ENCODE results near the gene SEMA3A. TPM values are rescaled to one million over a fixed set of nuclear protein-coding genes. Genes with fewer than 3 reads are reported as not detected.

SEMA3A gene
- total and polyA plus RNA-seq, 2 experiments from 2014 or later, result 19.8 to 46.4 TPM

DNA sequence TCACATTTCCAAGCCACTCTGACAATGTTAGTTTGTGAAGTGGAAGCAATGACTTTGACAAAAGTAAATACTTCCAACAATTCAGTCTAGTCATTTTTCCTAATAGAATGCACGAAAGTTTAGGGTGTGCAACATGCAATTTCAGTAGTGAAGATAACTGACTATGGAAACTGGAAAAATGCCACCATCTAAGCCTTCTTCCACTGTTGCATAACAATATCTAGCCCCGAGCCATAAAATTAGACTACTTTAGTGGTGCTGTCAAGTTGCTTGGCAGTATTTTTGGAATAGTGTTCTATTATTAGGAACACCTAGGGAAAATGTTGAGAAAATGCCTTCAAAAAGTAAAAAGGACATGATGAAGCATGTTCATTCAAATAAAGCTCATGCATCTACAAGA is 17.9 kb downstream of the SEMA3A start:
- Mint-ChIP-seq H3K4me1 (no peaks in the 10 kb centered on the region; the same call in 2 of the 3 replicates), H3K9me3 (peaks cover 22% of the 10 kb centered on the region), H3K36me3 (ENCODE audit: low read depth) (peaks cover 40% of the 10 kb centered on the region), H3K27me3 (ENCODE audit: insufficient read depth, low read depth, poor library complexity) (peaks cover 2% of the 10 kb centered on the region), H3K27ac (no peak overlapping the region), H3K4me3 (no peak overlapping the region)
- no peaks in the 10 kb centered on the region for H4K20me1 ChIP-seq (replicated peaks; ENCODE audit: insufficient read depth)
- no peaks in the 10 kb centered on the region for H3K27me3 ChIP-seq (ENCODE audit: insufficient read depth)
- no peak overlapping the region for H2AFZ ChIP-seq
- H3K27ac ChIP-seq (ENCODE audit: low read depth), result no peak overlapping the region
- no peaks in the 10 kb centered on the region for H3K9me2 ChIP-seq (ENCODE audit: insufficient read depth)
- peaks cover 17% of the 10 kb centered on the region; the same call in 1 of the 2 replicates for H3K36me3 ChIP-seq (ENCODE audit: insufficient read depth)
- no peak overlapping the region for H3K4me2 ChIP-seq
- peaks cover 14% of the 10 kb centered on the region for H3K4me1 ChIP-seq (ENCODE audit: insufficient read depth)
- no peaks in the 10 kb centered on the region for H3F3A ChIP-seq (replicated peaks; ENCODE audit: low read depth)
- ATAC-seq, result no peak
- no peak overlapping the region for H3K4me3 ChIP-seq
- TF ChIP-seq EZH2phosphoT487 (IDR thresholded peaks at IDR 0.05; ENCODE audit: unreplicated experiment) (no peak), NANOG (IDR thresholded peaks at IDR 0.05; ENCODE audit: borderline replicate concordance) (no peak), STAT1 (IDR thresholded peaks at IDR 0.05; ENCODE audit: unreplicated experiment) (no peak), POLR2AphosphoS5 (IDR thresholded peaks at IDR 0.05; ENCODE audit: low read depth) (no peak), CTCF (conservative IDR thresholded peaks at IDR 0.05; ENCODE audit: low read depth in 2 of 2) (no peak), ZNF331 (CRISPR knock-in tag; IDR thresholded peaks at IDR 0.05; ENCODE audit: low read depth) (no peak), ZNF114 (CRISPR knock-in tag; IDR thresholded peaks at IDR 0.05) (no peak), EZH2 (IDR thresholded peaks at IDR 0.05; ENCODE audit: low read depth, unreplicated experiment) (no peak), CREB1 (CRISPR knock-in tag; IDR thresholded peaks at IDR 0.05; ENCODE audit: low read depth) (no peak), ETS1 (IDR thresholded peaks at IDR 0.05) (no peak), JUNB (IDR thresholded peaks at IDR 0.05; ENCODE audit: unreplicated experiment) (no peak)
- TF ChIP-seq, protein P1, sequence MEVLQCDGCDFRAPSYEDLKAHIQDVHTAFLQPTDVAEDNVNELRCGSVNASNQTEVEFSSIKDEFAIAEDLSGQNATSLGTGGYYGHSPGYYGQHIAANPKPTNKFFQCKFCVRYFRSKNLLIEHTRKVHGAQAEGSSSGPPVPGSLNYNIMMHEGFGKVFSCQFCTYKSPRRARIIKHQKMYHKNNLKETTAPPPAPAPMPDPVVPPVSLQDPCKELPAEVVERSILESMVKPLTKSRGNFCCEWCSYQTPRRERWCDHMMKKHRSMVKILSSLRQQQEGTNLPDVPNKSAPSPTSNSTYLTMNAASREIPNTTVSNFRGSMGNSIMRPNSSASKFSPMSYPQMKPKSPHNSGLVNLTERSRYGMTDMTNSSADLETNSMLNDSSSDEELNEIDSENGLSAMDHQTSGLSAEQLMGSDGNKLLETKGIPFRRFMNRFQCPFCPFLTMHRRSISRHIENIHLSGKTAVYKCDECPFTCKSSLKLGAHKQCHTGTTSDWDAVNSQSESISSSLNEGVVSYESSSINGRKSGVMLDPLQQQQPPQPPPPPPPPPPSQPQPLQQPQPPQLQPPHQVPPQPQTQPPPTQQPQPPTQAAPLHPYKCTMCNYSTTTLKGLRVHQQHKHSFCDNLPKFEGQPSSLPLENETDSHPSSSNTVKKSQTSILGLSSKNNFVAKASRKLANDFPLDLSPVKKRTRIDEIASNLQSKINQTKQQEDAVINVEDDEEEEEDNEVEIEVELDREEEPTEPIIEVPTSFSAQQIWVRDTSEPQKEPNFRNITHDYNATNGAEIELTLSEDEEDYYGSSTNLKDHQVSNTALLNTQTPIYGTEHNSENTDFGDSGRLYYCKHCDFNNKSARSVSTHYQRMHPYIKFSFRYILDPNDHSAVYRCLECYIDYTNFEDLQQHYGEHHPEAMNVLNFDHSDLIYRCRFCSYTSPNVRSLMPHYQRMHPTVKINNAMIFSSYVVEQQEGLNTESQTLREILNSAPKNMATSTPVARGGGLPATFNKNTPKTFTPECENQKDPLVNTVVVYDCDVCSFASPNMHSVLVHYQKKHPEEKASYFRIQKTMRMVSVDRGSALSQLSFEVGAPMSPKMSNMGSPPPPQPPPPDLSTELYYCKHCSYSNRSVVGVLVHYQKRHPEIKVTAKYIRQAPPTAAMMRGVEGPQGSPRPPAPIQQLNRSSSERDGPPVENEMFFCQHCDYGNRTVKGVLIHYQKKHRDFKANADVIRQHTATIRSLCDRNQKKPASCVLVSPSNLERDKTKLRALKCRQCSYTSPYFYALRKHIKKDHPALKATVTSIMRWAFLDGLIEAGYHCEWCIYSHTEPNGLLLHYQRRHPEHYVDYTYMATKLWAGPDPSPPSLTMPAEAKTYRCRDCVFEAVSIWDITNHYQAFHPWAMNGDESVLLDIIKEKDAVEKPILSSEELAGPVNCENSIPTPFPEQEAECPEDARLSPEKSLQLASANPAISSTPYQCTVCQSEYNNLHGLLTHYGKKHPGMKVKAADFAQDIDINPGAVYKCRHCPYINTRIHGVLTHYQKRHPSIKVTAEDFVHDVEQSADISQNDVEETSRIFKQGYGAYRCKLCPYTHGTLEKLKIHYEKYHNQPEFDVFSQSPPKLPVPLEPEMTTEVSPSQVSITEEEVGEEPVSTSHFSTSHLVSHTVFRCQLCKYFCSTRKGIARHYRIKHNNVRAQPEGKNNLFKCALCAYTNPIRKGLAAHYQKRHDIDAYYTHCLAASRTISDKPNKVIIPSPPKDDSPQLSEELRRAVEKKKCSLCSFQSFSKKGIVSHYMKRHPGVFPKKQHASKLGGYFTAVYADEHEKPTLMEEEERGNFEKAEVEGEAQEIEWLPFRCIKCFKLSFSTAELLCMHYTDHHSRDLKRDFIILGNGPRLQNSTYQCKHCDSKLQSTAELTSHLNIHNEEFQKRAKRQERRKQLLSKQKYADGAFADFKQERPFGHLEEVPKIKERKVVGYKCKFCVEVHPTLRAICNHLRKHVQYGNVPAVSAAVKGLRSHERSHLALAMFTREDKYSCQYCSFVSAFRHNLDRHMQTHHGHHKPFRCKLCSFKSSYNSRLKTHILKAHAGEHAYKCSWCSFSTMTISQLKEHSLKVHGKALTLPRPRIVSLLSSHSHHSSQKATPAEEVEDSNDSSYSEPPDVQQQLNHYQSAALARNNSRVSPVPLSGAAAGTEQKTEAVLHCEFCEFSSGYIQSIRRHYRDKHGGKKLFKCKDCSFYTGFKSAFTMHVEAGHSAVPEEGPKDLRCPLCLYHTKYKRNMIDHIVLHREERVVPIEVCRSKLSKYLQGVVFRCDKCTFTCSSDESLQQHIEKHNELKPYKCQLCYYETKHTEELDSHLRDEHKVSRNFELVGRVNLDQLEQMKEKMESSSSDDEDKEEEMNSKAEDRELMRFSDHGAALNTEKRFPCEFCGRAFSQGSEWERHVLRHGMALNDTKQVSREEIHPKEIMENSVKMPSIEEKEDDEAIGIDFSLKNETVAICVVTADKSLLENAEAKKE (CRISPR knock-in tag; IDR thresholded peaks at IDR 0.05), result no peak
- TF ChIP-seq, protein P2, sequence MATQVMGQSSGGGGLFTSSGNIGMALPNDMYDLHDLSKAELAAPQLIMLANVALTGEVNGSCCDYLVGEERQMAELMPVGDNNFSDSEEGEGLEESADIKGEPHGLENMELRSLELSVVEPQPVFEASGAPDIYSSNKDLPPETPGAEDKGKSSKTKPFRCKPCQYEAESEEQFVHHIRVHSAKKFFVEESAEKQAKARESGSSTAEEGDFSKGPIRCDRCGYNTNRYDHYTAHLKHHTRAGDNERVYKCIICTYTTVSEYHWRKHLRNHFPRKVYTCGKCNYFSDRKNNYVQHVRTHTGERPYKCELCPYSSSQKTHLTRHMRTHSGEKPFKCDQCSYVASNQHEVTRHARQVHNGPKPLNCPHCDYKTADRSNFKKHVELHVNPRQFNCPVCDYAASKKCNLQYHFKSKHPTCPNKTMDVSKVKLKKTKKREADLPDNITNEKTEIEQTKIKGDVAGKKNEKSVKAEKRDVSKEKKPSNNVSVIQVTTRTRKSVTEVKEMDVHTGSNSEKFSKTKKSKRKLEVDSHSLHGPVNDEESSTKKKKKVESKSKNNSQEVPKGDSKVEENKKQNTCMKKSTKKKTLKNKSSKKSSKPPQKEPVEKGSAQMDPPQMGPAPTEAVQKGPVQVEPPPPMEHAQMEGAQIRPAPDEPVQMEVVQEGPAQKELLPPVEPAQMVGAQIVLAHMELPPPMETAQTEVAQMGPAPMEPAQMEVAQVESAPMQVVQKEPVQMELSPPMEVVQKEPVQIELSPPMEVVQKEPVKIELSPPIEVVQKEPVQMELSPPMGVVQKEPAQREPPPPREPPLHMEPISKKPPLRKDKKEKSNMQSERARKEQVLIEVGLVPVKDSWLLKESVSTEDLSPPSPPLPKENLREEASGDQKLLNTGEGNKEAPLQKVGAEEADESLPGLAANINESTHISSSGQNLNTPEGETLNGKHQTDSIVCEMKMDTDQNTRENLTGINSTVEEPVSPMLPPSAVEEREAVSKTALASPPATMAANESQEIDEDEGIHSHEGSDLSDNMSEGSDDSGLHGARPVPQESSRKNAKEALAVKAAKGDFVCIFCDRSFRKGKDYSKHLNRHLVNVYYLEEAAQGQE (IDR thresholded peaks at IDR 0.05; ENCODE audit: unreplicated experiment), result no peak
- no peak for DNase-seq (ENCODE audit: low spot score)
- H3K79me2 ChIP-seq (replicated peaks; ENCODE audit: insufficient read depth), result peaks cover 96% of the 10 kb centered on the region
